GM18526 (cell line): ENCODE data around the gene SPATA22.

Experiments used
- POLR2A ChIP-seq: IDR thresholded peaks from 3 replicates; pipeline ENCODE4 v1.6.1; 2011; ENCODE audit not compliant: insufficient read length; ENCODE audit errors: extremely low read depth

SPATA22 gene

DNA sequence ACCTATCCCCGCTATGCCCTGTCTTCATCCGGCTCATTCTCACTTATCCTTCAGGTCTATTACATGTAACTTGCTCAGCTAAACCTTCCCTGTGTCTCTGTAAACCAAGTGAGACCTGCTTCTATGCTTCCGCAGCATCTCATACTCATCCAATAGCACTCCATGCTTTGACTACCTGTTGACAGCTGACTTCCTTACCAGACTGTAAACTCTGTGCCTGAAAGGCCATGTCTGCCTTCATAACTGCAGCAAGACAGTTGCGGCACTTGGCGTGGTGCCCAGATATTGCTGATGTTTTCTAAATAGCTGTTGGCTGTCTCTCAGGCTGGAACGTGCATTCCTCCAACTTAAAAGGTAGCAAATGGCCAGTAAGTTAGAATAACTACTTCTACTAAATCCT lies 71.6 kb downstream of the SPATA22 start:
- TF ChIP-seq POLR2A, result no peak

DNA sequence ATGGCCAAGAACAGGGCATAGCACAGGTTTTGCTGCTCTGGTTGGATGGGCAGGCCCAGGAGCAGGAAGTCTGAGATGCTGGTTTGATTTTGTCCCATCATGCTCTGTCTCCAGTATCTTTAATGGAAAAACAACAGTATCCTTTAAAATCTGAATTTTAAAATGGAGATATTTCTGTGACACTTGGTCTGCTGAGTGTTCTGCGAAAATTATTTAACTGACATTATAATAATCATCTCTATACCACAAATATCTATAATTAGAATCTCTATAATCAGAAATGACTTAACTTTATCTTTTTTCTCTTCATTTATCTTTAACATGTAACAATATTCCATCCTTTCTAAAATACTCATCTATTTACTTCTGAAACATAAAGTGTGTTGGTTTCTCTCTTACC lies 73.3 kb downstream of the SPATA22 start, which contains the start of gene OR1E1:
Gene OR1E1, minus strand, starts transcription at position 101 of the 400 bp plus-strand sequence. Its CDS starts 0 bp downstream, at position 101.
- no peak for TF ChIP-seq POLR2A
